HG03378 (cell line): ENCODE results near the gene HOXA10.

Experiments
- ATAC-seq: cut with Tn5 transposase; IDR thresholded peaks from one replicate; pipeline ENCODE4 v1.9.1; 2021; ENCODE audit warnings: mild to moderate bottlenecking, moderate library complexity; ENCODE audit not compliant: unreplicated experiment

HOXA10 gene

GRCh38 chr7:27203964-27204594 lies 30.0 kb upstream of the HOXA10 start:
- ATAC-seq = no peak

GRCh38 chr7:27203365-27203953 lies 29.3 kb upstream of the HOXA10 start:
- ATAC-seq = no peak

- no peak for ATAC-seq
These were observed 28.7 kb upstream of the HOXA10 start for GRCh38 chr7:27202862-27203134.

GRCh38 chr7:27202018-27202861 lies 28.1 kb upstream of the HOXA10 start:
- ATAC-seq = no peak

GRCh38 chr7:27201580-27202017 lies 27.5 kb upstream of the HOXA10 start:
- no peak for ATAC-seq

GRCh38 chr7:27200761-27201579 lies 26.9 kb upstream of the HOXA10 start:
- no peak for ATAC-seq

GRCh38 chr7:27199849-27200760 lies 26.0 kb upstream of the HOXA10 start, which contains the start of gene HOXA13:
HOXA13 (minus strand) TSS chr7:27200091; CDS start chr7:27200077, 14 bp downstream.
- ATAC-seq = no peak

- no peak for ATAC-seq
These were observed 25.0 kb upstream of the HOXA10 start for GRCh38 chr7:27198871-27199801.

GRCh38 chr7:27198138-27198841 lies 24.2 kb upstream of the HOXA10 start:
- no peak for ATAC-seq

- no peak for ATAC-seq
These were observed 23.3 kb upstream of the HOXA10 start for GRCh38 chr7:27197137-27198042.

- ATAC-seq = no peak
These were observed 22.2 kb upstream of the HOXA10 start for GRCh38 chr7:27196287-27196767.

- no peak for ATAC-seq
These were observed 20.7 kb upstream of the HOXA10 start for GRCh38 chr7:27194686-27195379.

GRCh38 chr7:27194002-27194352 lies 19.9 kb upstream of the HOXA10 start:
- no peak for ATAC-seq

- ATAC-seq = no peak
These were observed 19.3 kb upstream of the HOXA10 start for GRCh38 chr7:27193335-27194001.

GRCh38 chr7:27192546-27193334 lies 18.6 kb upstream of the HOXA10 start:
- ATAC-seq = no peak
